ENCODE data around the gene TBC1D5.

TBC1D5 gene

GRCh38 chr3:17466028-17466427, 276.4 kb downstream of the TBC1D5 start:
- no peak overlapping the region for H3K4me3 ChIP-seq (ENCODE audit: low read depth, low read length)
- TF ChIP-seq, protein P1, sequence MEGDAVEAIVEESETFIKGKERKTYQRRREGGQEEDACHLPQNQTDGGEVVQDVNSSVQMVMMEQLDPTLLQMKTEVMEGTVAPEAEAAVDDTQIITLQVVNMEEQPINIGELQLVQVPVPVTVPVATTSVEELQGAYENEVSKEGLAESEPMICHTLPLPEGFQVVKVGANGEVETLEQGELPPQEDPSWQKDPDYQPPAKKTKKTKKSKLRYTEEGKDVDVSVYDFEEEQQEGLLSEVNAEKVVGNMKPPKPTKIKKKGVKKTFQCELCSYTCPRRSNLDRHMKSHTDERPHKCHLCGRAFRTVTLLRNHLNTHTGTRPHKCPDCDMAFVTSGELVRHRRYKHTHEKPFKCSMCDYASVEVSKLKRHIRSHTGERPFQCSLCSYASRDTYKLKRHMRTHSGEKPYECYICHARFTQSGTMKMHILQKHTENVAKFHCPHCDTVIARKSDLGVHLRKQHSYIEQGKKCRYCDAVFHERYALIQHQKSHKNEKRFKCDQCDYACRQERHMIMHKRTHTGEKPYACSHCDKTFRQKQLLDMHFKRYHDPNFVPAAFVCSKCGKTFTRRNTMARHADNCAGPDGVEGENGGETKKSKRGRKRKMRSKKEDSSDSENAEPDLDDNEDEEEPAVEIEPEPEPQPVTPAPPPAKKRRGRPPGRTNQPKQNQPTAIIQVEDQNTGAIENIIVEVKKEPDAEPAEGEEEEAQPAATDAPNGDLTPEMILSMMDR (IDR thresholded peaks at IDR 0.05; ENCODE audit: low read depth, low read length, missing control alignments), result no peak
- DNase-seq (ENCODE audit: low read depth), result no peak

DNA sequence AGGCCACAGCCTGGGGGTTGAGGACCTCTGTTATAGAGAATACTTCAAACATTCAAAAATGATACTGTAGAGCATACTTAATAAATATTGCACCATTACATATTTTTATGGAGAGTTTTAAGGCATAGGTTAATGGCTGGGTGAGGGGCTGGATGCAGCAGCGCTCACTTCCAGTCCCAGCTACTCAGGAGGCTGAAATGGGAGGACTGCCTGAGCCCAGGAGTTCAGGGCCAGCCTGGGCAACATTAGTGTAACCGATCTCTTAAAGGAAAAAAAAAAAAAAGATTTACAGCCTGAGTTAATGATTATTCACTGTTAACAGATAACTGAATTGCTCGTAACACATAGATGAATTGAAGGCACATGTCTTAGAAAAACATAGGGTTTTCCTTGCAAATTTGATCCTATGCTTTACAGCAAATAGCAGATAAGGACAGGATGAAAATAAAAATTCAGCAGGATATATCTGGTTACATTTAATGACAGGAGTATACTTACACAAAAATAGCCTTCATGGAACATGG, 282.9 kb downstream of the TBC1D5 start:
- H3K4me3 ChIP-seq (ENCODE audit: low read depth, low read length), result no peak overlapping the region
- no peak for DNase-seq (ENCODE audit: low read depth)
- TF ChIP-seq, protein P1 (IDR thresholded peaks at IDR 0.05; ENCODE audit: low read depth, low read length, missing control alignments), result no peak

- DNase-seq (ENCODE audit: low read depth), result no peak
- TF ChIP-seq, protein P1 (IDR thresholded peaks at IDR 0.05; ENCODE audit: low read depth, low read length, missing control alignments), result no peak
- H3K4me3 ChIP-seq (ENCODE audit: low read depth, low read length), result no peak overlapping the region
Measured at GRCh38 chr3:17456650-17457049, 285.8 kb downstream of the TBC1D5 start.

GRCh38 chr3:17456046-17456445, 286.4 kb downstream of the TBC1D5 start:
- no peak overlapping the region for H3K4me3 ChIP-seq (ENCODE audit: low read depth, low read length)
- no peak for DNase-seq (ENCODE audit: low read depth)

DNA sequence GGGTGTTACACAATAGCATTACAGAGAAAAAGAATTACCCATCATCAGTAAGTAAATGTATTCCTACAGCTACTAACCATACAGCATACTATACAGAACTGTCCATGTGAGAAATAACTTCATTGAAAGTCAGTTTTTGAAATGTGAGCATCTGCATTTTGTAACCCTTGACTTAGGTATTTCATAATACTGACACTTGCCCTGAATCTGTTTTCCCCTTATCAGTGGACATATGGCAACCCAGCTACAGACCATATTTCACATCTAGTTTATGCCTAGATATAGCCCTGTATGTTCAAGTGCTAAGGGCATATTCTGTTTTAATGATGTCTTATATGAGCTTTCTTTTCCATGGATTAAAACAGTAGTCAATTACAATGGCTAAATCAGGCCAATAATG, 297.6 kb downstream of the TBC1D5 start:
- no peak for DNase-seq (ENCODE audit: low read depth)
- H3K4me3 ChIP-seq (ENCODE audit: low read depth, low read length), result no peak overlapping the region
- TF ChIP-seq, protein P1 (IDR thresholded peaks at IDR 0.05; ENCODE audit: low read depth, low read length, missing control alignments), result no peak

More at GRCh38 chr3:17456046-17456445, 286.4 kb downstream of the TBC1D5 start:
- TF ChIP-seq, protein P1 (IDR thresholded peaks at IDR 0.05; ENCODE audit: low read depth, low read length, missing control alignments), result no peak

DNA sequence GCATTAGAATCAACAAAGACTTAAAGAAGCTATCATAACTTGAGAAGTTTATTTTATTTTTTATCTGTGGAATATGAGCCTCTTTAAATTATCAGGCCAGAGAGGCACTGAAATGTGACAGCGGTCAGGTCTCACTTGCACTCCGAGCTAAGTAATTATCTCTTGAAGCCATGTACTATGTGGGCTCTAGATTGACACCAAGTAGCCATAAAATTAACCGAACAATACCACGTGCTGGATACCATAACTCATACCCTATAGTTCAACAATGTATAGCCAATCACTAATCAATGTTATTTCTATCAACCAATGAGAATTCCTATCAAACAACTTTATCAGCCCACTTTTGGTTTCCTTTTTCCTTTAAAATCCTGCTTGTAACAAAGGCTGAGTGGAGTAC, 299.3 kb downstream of the TBC1D5 start:
- no peak for DNase-seq (ENCODE audit: low read depth)
- H3K4me3 ChIP-seq (ENCODE audit: low read depth, low read length), result no peak overlapping the region
- TF ChIP-seq, protein P1 (IDR thresholded peaks at IDR 0.05; ENCODE audit: low read depth, low read length, missing control alignments), result no peak

GRCh38 chr3:17442332-17443049, 299.9 kb downstream of the TBC1D5 start:
- TF ChIP-seq, protein P1 (IDR thresholded peaks at IDR 0.05; ENCODE audit: low read depth, low read length, missing control alignments), result no peak
- H3K4me3 ChIP-seq (ENCODE audit: low read depth, low read length), result no peak overlapping the region
- no peak for DNase-seq (ENCODE audit: low read depth)

All from GM12864 (cell line).